Measurements from ENCODE around the gene CHST6. TPM values are rescaled to one million over a fixed set of nuclear protein-coding genes. Genes with fewer than 3 reads are reported as not detected.

CHST6 gene
- total RNA-seq, 4 donors from 2014 or later, result 0.13 to 0.29 (median 0.22) TPM; not detected in 1

DNA sequence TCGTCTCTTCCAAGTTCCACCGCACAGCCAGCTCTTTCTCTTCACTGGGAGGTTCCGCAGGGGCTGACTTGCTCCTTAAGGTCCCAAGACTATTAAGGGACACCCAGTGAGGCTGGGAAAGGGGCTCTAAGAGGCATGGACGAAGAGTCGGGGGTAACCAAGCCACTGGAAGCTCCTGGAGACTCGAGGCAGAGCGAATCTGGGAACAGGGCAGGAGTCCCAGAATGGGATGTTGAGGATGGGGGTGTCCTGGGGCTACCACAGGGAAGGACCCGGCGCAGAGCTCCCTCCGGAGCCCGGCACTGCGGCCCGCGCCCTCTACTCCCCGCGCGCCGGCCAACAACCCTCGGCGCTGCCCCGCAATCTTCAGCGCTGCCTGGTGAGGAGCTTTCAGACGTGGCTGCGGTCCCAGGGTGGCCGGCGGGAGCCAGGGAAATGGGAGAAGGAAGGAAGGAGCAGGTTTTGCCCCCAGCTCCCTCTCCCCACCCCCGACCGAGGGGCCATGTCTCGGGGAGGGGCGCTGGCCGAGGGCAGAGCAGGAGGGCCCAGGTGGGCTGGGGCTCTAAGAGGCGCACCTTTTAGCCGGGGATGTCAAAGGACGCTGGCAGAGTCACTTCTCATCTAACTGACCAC lies 40.1 kb upstream of the CHST6 start:
- intact Hi-C loops (cut with DNase I), result no loop called here
- Histone ChIP-seq H3K4me1 (no peaks in the 10 kb centered on the region), H3K27ac (no peak overlapping the region), H3K27me3 (no peaks in the 10 kb centered on the region), H3K4me3 (replicated peaks in 1 of 3) (no peak overlapping the region), H3K36me3 (no peaks in the 10 kb centered on the region), H3K9me3 (no peaks in the 10 kb centered on the region)
- 66 to 70% methylated on average over 13 to 21 of the region's 34 CpGs for WGBS, 2 donors
- DNase-seq, result no peak
- no peak for TF ChIP-seq POLR2A (IDR thresholded peaks at IDR 0.05)
- TF ChIP-seq, protein P1, sequence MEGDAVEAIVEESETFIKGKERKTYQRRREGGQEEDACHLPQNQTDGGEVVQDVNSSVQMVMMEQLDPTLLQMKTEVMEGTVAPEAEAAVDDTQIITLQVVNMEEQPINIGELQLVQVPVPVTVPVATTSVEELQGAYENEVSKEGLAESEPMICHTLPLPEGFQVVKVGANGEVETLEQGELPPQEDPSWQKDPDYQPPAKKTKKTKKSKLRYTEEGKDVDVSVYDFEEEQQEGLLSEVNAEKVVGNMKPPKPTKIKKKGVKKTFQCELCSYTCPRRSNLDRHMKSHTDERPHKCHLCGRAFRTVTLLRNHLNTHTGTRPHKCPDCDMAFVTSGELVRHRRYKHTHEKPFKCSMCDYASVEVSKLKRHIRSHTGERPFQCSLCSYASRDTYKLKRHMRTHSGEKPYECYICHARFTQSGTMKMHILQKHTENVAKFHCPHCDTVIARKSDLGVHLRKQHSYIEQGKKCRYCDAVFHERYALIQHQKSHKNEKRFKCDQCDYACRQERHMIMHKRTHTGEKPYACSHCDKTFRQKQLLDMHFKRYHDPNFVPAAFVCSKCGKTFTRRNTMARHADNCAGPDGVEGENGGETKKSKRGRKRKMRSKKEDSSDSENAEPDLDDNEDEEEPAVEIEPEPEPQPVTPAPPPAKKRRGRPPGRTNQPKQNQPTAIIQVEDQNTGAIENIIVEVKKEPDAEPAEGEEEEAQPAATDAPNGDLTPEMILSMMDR (IDR thresholded peaks at IDR 0.05), result no peak

DNA sequence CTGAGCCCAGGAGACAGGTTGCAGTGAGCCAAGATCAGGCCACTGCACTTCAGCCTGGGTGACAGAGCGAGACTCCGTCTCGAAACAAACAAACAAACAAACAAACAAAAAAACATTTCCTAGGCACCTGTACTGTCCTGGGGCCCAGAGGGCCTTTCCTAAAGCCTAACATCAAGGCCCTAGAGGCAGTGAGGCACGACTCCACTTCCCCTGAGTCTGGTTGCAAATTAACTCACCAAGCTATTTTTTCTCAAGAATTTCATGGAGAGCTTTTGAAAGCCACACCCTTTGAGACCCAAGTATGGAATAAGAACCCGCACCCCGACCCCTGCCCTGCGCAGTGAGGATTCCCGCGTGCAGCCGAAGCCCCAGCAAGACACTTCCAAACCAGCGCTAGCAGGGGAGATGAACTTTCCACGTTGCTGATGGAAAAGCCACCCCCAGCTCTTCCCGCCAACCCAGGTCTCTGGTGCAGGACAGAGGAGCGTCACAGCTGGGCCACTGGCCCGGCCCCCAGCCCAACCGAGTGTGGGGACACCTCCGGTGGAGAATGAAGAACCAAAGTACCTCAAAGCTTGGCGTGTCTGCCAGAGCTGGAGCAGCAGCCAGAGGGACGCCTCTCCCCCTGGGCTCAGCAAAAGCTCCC lies 39.4 kb upstream of the CHST6 start:
- Histone ChIP-seq H3K4me1 (no peaks in the 10 kb centered on the region), H3K4me3 (replicated peaks in 1 of 3) (no peak overlapping the region), H3K27ac (no peak overlapping the region), H3K36me3 (no peaks in the 10 kb centered on the region), H3K9me3 (no peaks in the 10 kb centered on the region), H3K27me3 (no peaks in the 10 kb centered on the region)
- no peak for TF ChIP-seq POLR2A (IDR thresholded peaks at IDR 0.05)
- TF ChIP-seq, protein P1 (IDR thresholded peaks at IDR 0.05), result no peak
- intact Hi-C loops (cut with DNase I), result no loop called here
- 56 to 63% methylated on average over 12 to 13 of the region's 19 CpGs for WGBS, 2 donors
- DNase-seq, result no peak

DNA sequence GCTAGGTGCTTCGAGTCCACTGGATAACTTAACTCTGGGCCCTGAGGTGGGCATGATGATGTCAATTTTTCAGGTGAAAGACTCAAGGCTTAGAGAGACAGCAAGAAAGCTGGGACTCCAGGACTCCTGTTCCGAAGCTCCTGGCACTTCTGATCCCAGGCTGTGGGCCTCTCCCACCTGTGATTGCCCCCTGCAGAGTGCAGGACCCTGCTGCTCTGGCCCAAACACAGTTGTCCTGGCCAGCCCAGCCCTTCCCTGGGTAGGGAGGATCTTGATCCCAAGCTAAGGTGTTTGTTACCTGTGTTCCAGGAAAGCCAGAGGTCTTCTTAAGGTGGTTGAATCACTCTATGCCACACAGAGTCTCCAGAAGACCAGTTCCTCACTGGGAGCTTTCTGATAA lies 37.5 kb upstream of the CHST6 start:
- 82 to 83% methylated on average over 2 of the region's 2 CpGs for WGBS, 2 donors

DNA sequence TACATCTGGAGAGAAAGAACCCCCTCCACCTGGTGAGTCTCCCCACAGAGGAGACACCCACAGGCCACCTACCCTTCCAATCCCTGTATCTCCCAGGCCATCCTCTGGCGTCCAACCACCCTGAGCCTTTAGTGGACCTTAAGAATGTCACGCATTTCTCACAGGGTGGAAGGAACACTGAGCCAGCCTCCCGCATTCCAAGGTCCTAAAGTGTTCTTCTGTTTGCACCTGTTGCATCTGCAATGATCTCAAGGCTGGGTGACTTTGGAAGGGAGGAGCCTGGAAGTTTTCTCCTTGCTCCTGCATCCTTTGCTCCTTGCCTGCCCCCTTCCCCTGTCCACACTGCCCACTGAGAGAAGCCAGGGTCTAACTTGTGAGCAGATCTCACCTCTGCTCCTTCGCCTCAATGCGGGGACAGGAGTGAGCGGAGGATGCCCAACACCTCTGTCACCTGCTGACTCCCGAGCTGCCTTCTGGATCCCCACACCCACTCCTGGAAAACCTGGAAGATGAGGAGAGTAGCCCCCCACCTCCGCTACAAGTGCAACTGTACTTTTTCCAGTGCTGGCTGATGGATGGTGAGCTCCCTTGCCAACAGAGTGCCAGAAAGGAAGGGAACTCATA lies 37.0 kb upstream of the CHST6 start:
- no peak for TF ChIP-seq POLR2A (IDR thresholded peaks at IDR 0.05)
- TF ChIP-seq, protein P1 (IDR thresholded peaks at IDR 0.05), result no peak

More for the DNA sequence above, 37.5 kb upstream of the CHST6 start:
- Histone ChIP-seq H3K4me3 (replicated peaks in 1 of 3) (no peak overlapping the region), H3K27ac (no peak overlapping the region), H3K36me3 (no peaks in the 10 kb centered on the region), H3K4me1 (no peaks in the 10 kb centered on the region), H3K9me3 (no peaks in the 10 kb centered on the region), H3K27me3 (no peaks in the 10 kb centered on the region)
- intact Hi-C loops (cut with DNase I), result no loop called here
- no peak for TF ChIP-seq POLR2A (IDR thresholded peaks at IDR 0.05)
- TF ChIP-seq, protein P1 (IDR thresholded peaks at IDR 0.05), result no peak
- DNase-seq, result no peak

DNA sequence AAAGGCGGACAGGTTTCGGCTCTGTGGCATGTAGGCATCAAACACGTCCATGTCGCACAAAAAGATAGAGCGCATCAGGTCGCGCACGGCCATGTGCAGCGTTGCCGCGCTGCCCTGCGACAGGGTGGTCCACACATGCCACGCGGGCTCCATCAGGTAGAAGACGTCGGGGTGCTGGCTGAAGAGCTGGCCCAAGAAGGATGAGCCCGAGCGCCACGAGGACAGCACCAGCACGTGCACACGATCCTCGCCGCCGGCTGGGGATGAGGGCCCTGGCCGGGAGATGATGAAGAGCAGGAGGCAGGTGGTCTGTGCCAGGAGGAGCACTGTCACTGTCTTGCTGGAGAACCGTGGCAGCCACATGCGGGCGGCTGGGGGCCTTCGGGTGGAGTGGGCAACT lies 34.7 kb upstream of the CHST6 start:
- Histone ChIP-seq H3K27ac (no peak overlapping the region), H3K36me3 (no peaks in the 10 kb centered on the region), H3K9me3 (no peaks in the 10 kb centered on the region), H3K27me3 (no peaks in the 10 kb centered on the region), H3K4me1 (no peaks in the 10 kb centered on the region), H3K4me3 (replicated peaks in 1 of 3) (no peak overlapping the region)
- no peak for DNase-seq
- intact Hi-C loops (cut with DNase I), result no loop called here
- TF ChIP-seq POLR2A (IDR thresholded peaks at IDR 0.05), result no peak
- TF ChIP-seq, protein P1 (IDR thresholded peaks at IDR 0.05), result no peak
- WGBS, 2 donors, result 91 to 96% methylated on average over 14 to 29 of the region's 29 CpGs

More for the DNA sequence above, 37.0 kb upstream of the CHST6 start:
- Histone ChIP-seq H3K27ac (no peak overlapping the region), H3K4me1 (no peaks in the 10 kb centered on the region), H3K27me3 (no peaks in the 10 kb centered on the region), H3K4me3 (replicated peaks in 1 of 3) (no peak overlapping the region), H3K36me3 (no peaks in the 10 kb centered on the region), H3K9me3 (no peaks in the 10 kb centered on the region)
- intact Hi-C loops (cut with DNase I), result no loop called here
- no peak for DNase-seq
- WGBS, 2 donors, result 81 to 86% methylated on average over 8 of the region's 8 CpGs
